ENCODE results near the gene ZNF446. TPM values are rescaled to one million over a fixed set of nuclear protein-coding genes. Genes with fewer than 3 reads are reported as not detected.
"Not testable (repeated sequence)": the region's sequence is repeated elsewhere in the genome, so short reads cannot be mapped to it uniquely, and the experiment has no call there.

ZNF446 gene
- polyA plus RNA-seq, 1 experiment, result 8.2 TPM

DNA sequence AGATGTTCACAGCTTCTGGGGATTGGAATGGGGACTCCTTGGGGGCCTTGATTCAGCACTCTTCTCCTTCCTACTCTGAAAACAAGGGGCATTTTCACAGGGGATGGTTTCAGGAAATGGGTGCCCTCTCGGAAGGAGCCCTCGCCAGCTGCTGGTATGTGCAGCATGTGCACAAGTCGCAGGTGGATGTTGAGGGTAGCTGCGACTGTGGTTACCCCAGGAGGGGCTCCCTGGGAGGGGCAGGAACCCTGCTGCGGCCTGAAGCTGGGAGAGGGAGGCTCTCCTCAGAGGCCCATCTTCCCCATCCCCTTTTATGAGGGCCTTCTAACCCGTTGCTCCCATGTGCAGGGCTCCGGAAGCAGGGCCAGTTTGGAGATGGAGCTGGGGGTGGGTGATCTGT is 6.2 kb downstream of the ZNF446 start:
- CTCF ChIA-PET, result interaction anchor here (1.3 kb wide), 1 partner anchor 37 kb away, joined by 4 read pairs; the partner anchor contains the start of gene ZBTB45
- peaks cover 10% of the 10 kb centered on the region for H3K36me3 ChIP-seq (ENCODE audit: control insufficient read depth, insufficient read depth, low read length)
- no peak overlapping the region for H3K4me3 ChIP-seq (ENCODE audit: low read depth, low read length)
- TF ChIP-seq CTCF (IDR thresholded peaks at IDR 0.05; ENCODE audit: insufficient read depth, low read depth, low read length), result no peak
- POLR2A ChIA-PET, result no interaction called here
- H3K27me3 ChIP-seq (ENCODE audit: control insufficient read depth, insufficient read depth, low read length), result no peaks in the 10 kb centered on the region
- no peak for DNase-seq (ENCODE audit: low read depth)

DNA sequence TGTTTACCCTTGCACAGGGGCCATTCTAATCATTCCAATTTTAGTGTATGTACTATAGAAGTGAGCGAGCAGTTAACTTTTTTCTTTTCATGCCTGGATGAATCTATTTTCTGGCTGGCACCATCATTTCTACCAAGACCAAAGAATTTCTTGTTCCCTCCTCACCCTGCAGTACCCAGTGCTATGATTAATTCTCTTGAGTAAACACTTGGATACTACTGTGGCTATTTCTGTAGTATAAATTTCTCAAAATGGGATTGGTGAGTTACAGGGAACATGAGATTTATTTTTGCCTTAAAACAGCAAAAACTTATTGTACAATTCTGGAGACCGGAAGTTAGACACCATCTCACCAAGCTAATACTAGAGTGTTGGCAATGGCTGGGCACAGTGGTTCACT is 7.6 kb downstream of the ZNF446 start:
- ChIA-PET CTCF (no interaction called here), POLR2A (no interaction called here)
- H3K36me3 ChIP-seq (ENCODE audit: control insufficient read depth, insufficient read depth, low read length), result peaks cover 10% of the 10 kb centered on the region
- TF ChIP-seq CTCF (IDR thresholded peaks at IDR 0.05; ENCODE audit: insufficient read depth, low read depth, low read length), result no peak
- no peaks in the 10 kb centered on the region for H3K27me3 ChIP-seq (ENCODE audit: control insufficient read depth, insufficient read depth, low read length)
- no peak for DNase-seq (ENCODE audit: low read depth)
- H3K4me3 ChIP-seq (ENCODE audit: low read depth, low read length), result no peak overlapping the region

- POLR2A ChIA-PET; H3K4me3 ChIP-seq (ENCODE audit: low read depth, low read length); DNase-seq (ENCODE audit: low read depth); H3K27me3 ChIP-seq (ENCODE audit: control insufficient read depth, insufficient read depth, low read length); CTCF ChIA-PET: not testable (repeated sequence)
- H3K36me3 ChIP-seq (ENCODE audit: control insufficient read depth, insufficient read depth, low read length), result peaks cover 10% of the 10 kb centered on the region
These were observed 8.2 kb downstream of the ZNF446 start for GRCh38 chr19:58484349-58484748.

GRCh38 chr19:58491393-58491792 is 15.2 kb downstream of the ZNF446 start:
- ChIA-PET POLR2A (no interaction called here), CTCF (no interaction called here)
- no peaks in the 10 kb centered on the region for H3K36me3 ChIP-seq (ENCODE audit: control insufficient read depth, insufficient read depth, low read length)
- TF ChIP-seq CTCF (IDR thresholded peaks at IDR 0.05; ENCODE audit: insufficient read depth, low read depth, low read length), result no peak
- no peak overlapping the region for H3K4me3 ChIP-seq (ENCODE audit: low read depth, low read length)
- H3K27me3 ChIP-seq (ENCODE audit: control insufficient read depth, insufficient read depth, low read length), result no peaks in the 10 kb centered on the region
- DNase-seq (ENCODE audit: low read depth), result no peak

DNA sequence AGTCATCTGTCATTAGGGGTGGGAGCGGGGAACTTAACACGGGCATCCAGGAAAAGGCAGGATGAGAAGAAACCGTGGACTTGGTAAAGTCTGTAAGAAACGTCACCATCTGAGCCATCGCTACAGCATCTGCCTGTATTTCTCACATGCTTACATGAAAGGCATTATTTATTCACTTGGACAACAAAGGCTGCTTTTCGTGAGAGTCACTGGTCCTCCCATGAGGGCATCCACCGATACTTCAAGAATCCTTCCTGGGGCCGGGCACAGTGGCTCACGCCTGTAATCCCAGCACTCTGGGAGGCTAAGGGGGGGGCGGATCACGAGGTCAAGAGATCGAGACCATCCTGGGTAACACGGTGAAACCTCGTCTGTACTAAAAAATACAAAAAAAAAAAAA is 16.1 kb downstream of the ZNF446 start:
- DNase-seq (ENCODE audit: low read depth), result no peak
- CTCF ChIA-PET, result no interaction called here
- TF ChIP-seq CTCF (IDR thresholded peaks at IDR 0.05; ENCODE audit: insufficient read depth, low read depth, low read length), result no peak
- Histone ChIP-seq H3K36me3 (ENCODE audit: control insufficient read depth, insufficient read depth, low read length) (no peaks in the 10 kb centered on the region), H3K27me3 (ENCODE audit: control insufficient read depth, insufficient read depth, low read length) (no peaks in the 10 kb centered on the region), H3K4me3 (ENCODE audit: low read depth, low read length) (no peak overlapping the region)
- POLR2A ChIA-PET, result no interaction called here

GRCh38 chr19:58497634-58498170 is 21.6 kb downstream of the ZNF446 start:
- POLR2A ChIA-PET, result no interaction called here
- no peaks in the 10 kb centered on the region for H3K36me3 ChIP-seq (ENCODE audit: control insufficient read depth, insufficient read depth, low read length)
- H3K27me3 ChIP-seq (ENCODE audit: control insufficient read depth, insufficient read depth, low read length), result no peaks in the 10 kb centered on the region
- CTCF ChIA-PET, result no interaction called here
- no peak for TF ChIP-seq CTCF (IDR thresholded peaks at IDR 0.05; ENCODE audit: insufficient read depth, low read depth, low read length)
- no peak for DNase-seq (ENCODE audit: low read depth)
- H3K4me3 ChIP-seq (ENCODE audit: low read depth, low read length), result no peak overlapping the region
